NT2/D1 (cell line): Measurements from ENCODE around the gene AGAP1.

Experiments
- SUZ12 ChIP-seq: IDR thresholded peaks from 2 replicates; pipeline ENCODE4 v1.6.1; 2011; ENCODE audit not compliant: insufficient read length, insufficient read depth; ENCODE audit errors: extremely low read depth
- YY1 ChIP-seq: IDR thresholded peaks from 2 replicates; pipeline ENCODE4 v1.6.1; 2011; ENCODE audit not compliant: insufficient read length, insufficient read depth
- ZNF274 ChIP-seq: IDR thresholded peaks from 2 replicates; pipeline ENCODE4 v1.6.1; 2011; ENCODE audit warnings: mild to moderate bottlenecking, low read depth, low read length

DNA sequence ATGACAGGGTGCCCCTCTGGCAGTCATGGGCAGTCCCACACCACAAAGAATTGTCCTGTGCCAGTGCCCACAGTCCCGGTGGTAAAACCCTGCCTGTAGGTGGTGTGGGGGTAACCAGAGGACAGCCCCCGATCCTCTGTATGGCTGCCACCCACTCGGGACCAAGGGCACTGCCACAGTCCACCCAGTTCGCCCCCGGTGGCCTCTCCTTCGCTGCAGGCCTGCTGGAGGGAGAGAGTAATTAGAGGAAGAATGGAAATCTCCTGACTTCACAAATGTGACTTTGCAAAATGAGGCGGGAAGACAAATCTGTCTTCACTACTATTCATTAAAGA is 663.0 kb downstream of the AGAP1 start:
- TF ChIP-seq ZNF274 (no peak), YY1 (no peak), SUZ12 (no peak)
